Glutamatergic neuron (in vitro differentiated cells): ENCODE results near the gene TOX2. TPM values are rescaled to one million over a fixed set of nuclear protein-coding genes. Genes with fewer than 3 reads are reported as not detected.

Experiments used
- DNase-seq: peaks from one replicate; pipeline ENCODE4 v3.0.0; 2022
- H3K27ac Mint-ChIP-seq: one replicate; pipeline ENCODE4 v1.8.0; 2020; ENCODE audit warnings: mild to moderate bottlenecking, mixed read lengths, inconsistent platforms; ENCODE audit not compliant: unreplicated experiment
- H3K27me3 Mint-ChIP-seq: one replicate; pipeline ENCODE4 v1.8.0; 2020; ENCODE audit warnings: mild to moderate bottlenecking, moderate library complexity, mixed read lengths, inconsistent platforms; ENCODE audit not compliant: unreplicated experiment
- H3K36me3 Mint-ChIP-seq: one replicate; pipeline ENCODE4 v1.8.0; 2020; ENCODE audit warnings: mild to moderate bottlenecking, mixed read lengths, inconsistent platforms; ENCODE audit not compliant: unreplicated experiment
- H3K4me1 Mint-ChIP-seq: one replicate; pipeline ENCODE4 v1.8.0; 2020; ENCODE audit warnings: mild to moderate bottlenecking, low read depth, mixed read lengths, inconsistent platforms; ENCODE audit not compliant: unreplicated experiment
- H3K4me3 Mint-ChIP-seq: one replicate; pipeline ENCODE4 v1.8.0; 2020; ENCODE audit warnings: mild to moderate bottlenecking, mixed read lengths, inconsistent platforms; ENCODE audit not compliant: unreplicated experiment
- H3K9me3 Mint-ChIP-seq: one replicate; pipeline ENCODE4 v1.8.0; 2020; ENCODE audit warnings: mild to moderate bottlenecking, moderate library complexity, mixed read lengths, inconsistent platforms; ENCODE audit not compliant: unreplicated experiment
- total RNA-seq: library from RNA; stranded (reverse); fragmentation: NEBNext Ultra II Directional; extraction: Animal tissue kit (Norgen Biotek cat#: 25700); gene quantifications from one replicate; pipeline ENCODE4 v1.2.1, GENCODE V29; 2021; ENCODE audit not compliant: unreplicated experiment
- TF ChIP-seq, protein P1 (sequence below): fragments of 200-600 bp; sonication (generic); IDR thresholded peaks from one replicate; pipeline ENCODE4 v1.5.0; 2021; ENCODE audit not compliant: partially characterized antibody, unreplicated experiment

Gene TOX2
- total RNA-seq, 1 donor from 2014 or later: 11.0 TPM

- TF ChIP-seq, protein P1, sequence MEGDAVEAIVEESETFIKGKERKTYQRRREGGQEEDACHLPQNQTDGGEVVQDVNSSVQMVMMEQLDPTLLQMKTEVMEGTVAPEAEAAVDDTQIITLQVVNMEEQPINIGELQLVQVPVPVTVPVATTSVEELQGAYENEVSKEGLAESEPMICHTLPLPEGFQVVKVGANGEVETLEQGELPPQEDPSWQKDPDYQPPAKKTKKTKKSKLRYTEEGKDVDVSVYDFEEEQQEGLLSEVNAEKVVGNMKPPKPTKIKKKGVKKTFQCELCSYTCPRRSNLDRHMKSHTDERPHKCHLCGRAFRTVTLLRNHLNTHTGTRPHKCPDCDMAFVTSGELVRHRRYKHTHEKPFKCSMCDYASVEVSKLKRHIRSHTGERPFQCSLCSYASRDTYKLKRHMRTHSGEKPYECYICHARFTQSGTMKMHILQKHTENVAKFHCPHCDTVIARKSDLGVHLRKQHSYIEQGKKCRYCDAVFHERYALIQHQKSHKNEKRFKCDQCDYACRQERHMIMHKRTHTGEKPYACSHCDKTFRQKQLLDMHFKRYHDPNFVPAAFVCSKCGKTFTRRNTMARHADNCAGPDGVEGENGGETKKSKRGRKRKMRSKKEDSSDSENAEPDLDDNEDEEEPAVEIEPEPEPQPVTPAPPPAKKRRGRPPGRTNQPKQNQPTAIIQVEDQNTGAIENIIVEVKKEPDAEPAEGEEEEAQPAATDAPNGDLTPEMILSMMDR: no peak
- DNase-seq: no peak
Observed at GRCh38 chr20:44008806-44009678, 94.4 kb downstream of the TOX2 start.

DNA sequence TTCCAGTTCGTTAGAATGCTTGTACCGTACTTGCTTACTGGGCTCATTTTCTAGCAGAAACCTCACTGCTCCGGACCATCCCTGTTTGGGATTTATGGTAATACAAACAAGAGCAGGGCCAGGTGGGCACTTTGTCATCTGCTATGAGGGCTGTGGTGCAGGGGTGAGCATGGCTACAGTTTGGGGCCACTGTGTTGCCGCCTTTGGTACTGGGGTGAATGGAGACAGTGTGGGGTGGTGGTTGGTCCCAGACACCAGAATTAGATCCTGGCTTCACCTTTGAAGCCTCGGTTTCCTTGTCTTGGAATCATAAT, 95.0 kb downstream of the TOX2 start:
- Mint-ChIP-seq H3K4me1 (peaks cover 3% of the 10 kb centered on the region), H3K27ac (no peak overlapping the region), H3K36me3 (no peaks in the 10 kb centered on the region), H3K9me3 (peaks cover 1% of the 10 kb centered on the region), H3K27me3 (no peaks in the 10 kb centered on the region), H3K4me3 (no peak overlapping the region)
- TF ChIP-seq, protein P1: no peak
- DNase-seq: no peak

More at GRCh38 chr20:44008806-44009678, 94.4 kb downstream of the TOX2 start:
- Mint-ChIP-seq H3K36me3 (no peaks in the 10 kb centered on the region), H3K27ac (no peak overlapping the region), H3K9me3 (peaks cover 1% of the 10 kb centered on the region), H3K4me1 (peaks cover 3% of the 10 kb centered on the region), H3K4me3 (no peak overlapping the region), H3K27me3 (no peaks in the 10 kb centered on the region)

GRCh38 chr20:44010162-44010704, 95.6 kb downstream of the TOX2 start:
- no peaks in the 10 kb centered on the region for H3K36me3 Mint-ChIP-seq
- H3K9me3 Mint-ChIP-seq: peaks cover 1% of the 10 kb centered on the region
- TF ChIP-seq, protein P1: no peak
- no peak overlapping the region for H3K27ac Mint-ChIP-seq
- H3K4me1 Mint-ChIP-seq: peaks cover 3% of the 10 kb centered on the region
- H3K27me3 Mint-ChIP-seq: no peaks in the 10 kb centered on the region
- no peak overlapping the region for H3K4me3 Mint-ChIP-seq
- no peak for DNase-seq

DNA sequence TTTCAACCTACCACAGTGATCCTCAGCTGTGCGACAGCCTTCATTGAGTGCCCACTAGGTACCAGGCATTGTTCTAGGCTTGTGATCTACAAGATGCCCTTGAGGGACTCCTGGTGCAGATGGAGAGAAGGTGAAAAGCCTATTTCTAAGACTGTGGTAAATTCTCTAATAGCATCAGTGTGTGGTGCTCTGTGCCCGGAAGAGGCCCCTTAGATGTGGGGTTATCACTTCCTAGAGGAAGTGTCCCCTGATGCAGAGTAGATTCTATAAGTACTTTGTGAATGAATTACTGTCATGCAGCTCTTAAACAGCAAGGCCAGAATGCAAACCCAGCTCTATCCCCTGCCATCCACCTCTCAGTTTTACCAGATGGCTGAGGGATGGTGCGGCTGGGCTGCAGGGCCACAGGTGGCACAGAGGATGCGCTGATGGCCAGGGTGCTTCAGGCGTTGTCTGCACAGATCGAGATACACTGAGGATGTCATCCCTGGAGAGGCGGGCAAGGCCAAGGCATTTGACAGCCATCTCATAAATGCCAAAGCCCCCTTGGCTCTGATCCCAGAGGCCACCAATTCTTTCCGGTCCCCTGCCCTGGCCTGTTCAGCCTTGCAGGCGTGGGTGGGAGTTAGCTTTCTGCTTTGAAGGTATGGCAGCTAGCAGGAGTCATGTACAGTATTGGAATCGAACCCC, 96.7 kb downstream of the TOX2 start:
- no peak overlapping the region for H3K4me3 Mint-ChIP-seq
- no peak for DNase-seq

More for the DNA sequence above, 96.7 kb downstream of the TOX2 start:
- Mint-ChIP-seq H3K4me1 (peaks cover 3% of the 10 kb centered on the region), H3K36me3 (no peaks in the 10 kb centered on the region), H3K9me3 (peaks cover 1% of the 10 kb centered on the region), H3K27me3 (no peaks in the 10 kb centered on the region), H3K27ac (no peak overlapping the region)
- TF ChIP-seq, protein P1: no peak
